ENCODE results near the gene TOM1.
"Not testable (repeated sequence)": the region's sequence is repeated elsewhere in the genome, so short reads cannot be mapped to it uniquely, and the experiment has no call there.

Gene TOM1

GRCh38 chr22:35390933-35391332, 91.2 kb downstream of the TOM1 start:
- H3K27ac ChIP-seq = no peak overlapping the region
- DNase-seq (ENCODE audit: low read depth, low spot score) = no peak

GRCh38 chr22:35392357-35392756, 92.7 kb downstream of the TOM1 start:
- H3K27ac ChIP-seq = no peak overlapping the region
- no peak for DNase-seq (ENCODE audit: low read depth, low spot score)

GRCh38 chr22:35393116-35394010, 93.7 kb downstream of the TOM1 start:
- no peak for DNase-seq (ENCODE audit: low read depth, low spot score)
- no peak overlapping the region for H3K27ac ChIP-seq

GRCh38 chr22:35394011-35394312, 94.3 kb downstream of the TOM1 start:
- no peak overlapping the region for H3K27ac ChIP-seq
- DNase-seq (ENCODE audit: low read depth, low spot score) = no peak

GRCh38 chr22:35394810-35395563, 95.3 kb downstream of the TOM1 start:
- H3K27ac ChIP-seq = no peak overlapping the region
- no peak for DNase-seq (ENCODE audit: low read depth, low spot score)

- not testable (repeated sequence) for H3K27ac ChIP-seq; DNase-seq (ENCODE audit: low read depth, low spot score)
Measured at GRCh38 chr22:35396622-35397021, 96.9 kb downstream of the TOM1 start.

- no peak for DNase-seq (ENCODE audit: low read depth, low spot score)
- H3K27ac ChIP-seq = no peak overlapping the region
Measured at GRCh38 chr22:35397095-35397904, 97.6 kb downstream of the TOM1 start.
